Measurements from ENCODE around the gene MRPS2. TPM values are rescaled to one million over a fixed set of nuclear protein-coding genes. Genes with fewer than 3 reads are reported as not detected.

MRPS2 gene
- polyA plus RNA-seq, 1 donor from 2014 or later = 20.1 TPM

GRCh38 chr9:135551031-135551430, 50.5 kb downstream of the MRPS2 start:
- H3K79me2 ChIP-seq (replicated peaks; ENCODE audit: insufficient read depth, low read length) = no peaks in the 10 kb centered on the region
- no peak for TF ChIP-seq POLR2AphosphoS5 (IDR thresholded peaks at IDR 0.05)
- TF ChIP-seq TAF1 (IDR thresholded peaks at IDR 0.05; ENCODE audit: low read depth) = no peak
- no peak for TF ChIP-seq MXI1 (conservative IDR thresholded peaks at IDR 0.05; ENCODE audit: poor library complexity, severe bottlenecking)
- TF ChIP-seq RAD21 (conservative IDR thresholded peaks at IDR 0.05) = no peak
- TF ChIP-seq CTCF (IDR thresholded peaks at IDR 0.05; ENCODE audit: poor library complexity, severe bottlenecking) = no peak
- TF ChIP-seq EP300 (conservative IDR thresholded peaks at IDR 0.05; ENCODE audit: poor library complexity, severe bottlenecking) = no peak
- no peak for TF ChIP-seq REST (IDR thresholded peaks at IDR 0.05; ENCODE audit: borderline replicate concordance)
- TF ChIP-seq SMC3 (conservative IDR thresholded peaks at IDR 0.05; ENCODE audit: poor library complexity) = no peak
- no peak for TF ChIP-seq EZH2 (IDR thresholded peaks at IDR 0.05; ENCODE audit: borderline replicate concordance, insufficient read depth, low read length, poor library complexity, severe bottlenecking)

GRCh38 chr9:135551456-135551855, 51.0 kb downstream of the MRPS2 start:
- Histone ChIP-seq H3F3A (ENCODE audit: insufficient read depth, low read length, poor library complexity, severe bottlenecking) (no peaks in the 10 kb centered on the region), H3K27me3 (ENCODE audit: insufficient read depth, low read depth, low read length) (no peaks in the 10 kb centered on the region), H3K9ac (ENCODE audit: low read length) (no peak overlapping the region), H3K4me2 (ENCODE audit: low read length) (no peak overlapping the region), H4K20me1 (ENCODE audit: insufficient read depth) (no peaks in the 10 kb centered on the region), H3K79me2 (replicated peaks; ENCODE audit: insufficient read depth, low read length) (no peaks in the 10 kb centered on the region), H3K36me3 (ENCODE audit: insufficient read depth, low read length) (no peaks in the 10 kb centered on the region), H3K4me3 (ENCODE audit: low read length) (no peak overlapping the region), H3K27ac (ENCODE audit: low read length) (no peak overlapping the region), H3K9me3 (ENCODE audit: low read length) (no peaks in the 10 kb centered on the region), H2AFZ (ENCODE audit: low read depth, low read length) (no peak overlapping the region), H3K9me2 (ENCODE audit: insufficient read depth, low read length) (no peaks in the 10 kb centered on the region)
- no peak for TF ChIP-seq TAF1 (IDR thresholded peaks at IDR 0.05; ENCODE audit: low read depth)
- no peak for TF ChIP-seq EP300 (conservative IDR thresholded peaks at IDR 0.05; ENCODE audit: poor library complexity, severe bottlenecking)
- TF ChIP-seq POLR2AphosphoS5 (IDR thresholded peaks at IDR 0.05) = no peak
- TF ChIP-seq REST (IDR thresholded peaks at IDR 0.05; ENCODE audit: borderline replicate concordance) = no peak

More at GRCh38 chr9:135551031-135551430, 50.5 kb downstream of the MRPS2 start:
- H3K27me3 ChIP-seq (ENCODE audit: insufficient read depth, low read depth, low read length) = no peaks in the 10 kb centered on the region
- H3K9me3 ChIP-seq (ENCODE audit: low read length) = no peaks in the 10 kb centered on the region
- no peaks in the 10 kb centered on the region for H3K9me2 ChIP-seq (ENCODE audit: insufficient read depth, low read length)
- no peak overlapping the region for H2AFZ ChIP-seq (ENCODE audit: low read depth, low read length)
- H3F3A ChIP-seq (ENCODE audit: insufficient read depth, low read length, poor library complexity, severe bottlenecking) = no peaks in the 10 kb centered on the region
- H3K4me2 ChIP-seq (ENCODE audit: low read length) = no peak overlapping the region
- no peak overlapping the region for H3K27ac ChIP-seq (ENCODE audit: low read length)
- H3K36me3 ChIP-seq (ENCODE audit: insufficient read depth, low read length) = no peaks in the 10 kb centered on the region
- H3K9ac ChIP-seq (ENCODE audit: low read length) = no peak overlapping the region
- H3K4me3 ChIP-seq (ENCODE audit: low read length) = no peak overlapping the region
- no peaks in the 10 kb centered on the region for H4K20me1 ChIP-seq (ENCODE audit: insufficient read depth)

Measured in neural cell (in vitro differentiated cells).